H9 (cell line): ENCODE data around the gene PIGL. TPM values are rescaled to one million over a fixed set of nuclear protein-coding genes. Genes with fewer than 3 reads are reported as not detected.

Experiments used
- DNase-seq: peaks from one replicate; pipeline ENCODE4 v3.0.0-alpha.2; 2017
- H2AFZ ChIP-seq: one replicate; pipeline ENCODE4 v1.6.1; 2013; ENCODE audit warnings: mild to moderate bottlenecking, low read length, control low read depth, moderate library complexity
- H2AK5ac ChIP-seq: 2 replicates; pipeline ENCODE4 v1.6.1; 2013; ENCODE audit warnings: low read length, control low read depth, mixed read lengths; ENCODE audit not compliant: insufficient read length
- H2BK120ac ChIP-seq: one replicate; pipeline ENCODE4 v1.6.1; 2013; ENCODE audit warnings: low read depth, mild to moderate bottlenecking, low read length, control low read depth, inconsistent platforms; ENCODE audit not compliant: poor library complexity, severe bottlenecking
- H2BK12ac ChIP-seq: 2 replicates; pipeline ENCODE4 v1.6.1; 2013; ENCODE audit warnings: low read length, control low read depth, mixed read lengths, low read depth; ENCODE audit not compliant: insufficient read length
- H2BK15ac ChIP-seq: 2 replicates; pipeline ENCODE4 v1.6.1; 2013; ENCODE audit warnings: low read depth, low read length, control low read depth
- H2BK20ac ChIP-seq: one replicate; pipeline ENCODE4 v1.6.1; 2013; ENCODE audit warnings: low read depth, mild to moderate bottlenecking, low read length, control low read depth, inconsistent platforms; ENCODE audit not compliant: poor library complexity, severe bottlenecking
- H2BK5ac ChIP-seq: 2 replicates; pipeline ENCODE4 v1.6.1; 2013; ENCODE audit warnings: low read length, control low read depth, mixed read lengths; ENCODE audit not compliant: insufficient read length
- H3K14ac ChIP-seq: 2 replicates; pipeline ENCODE4 v1.6.1; 2013; ENCODE audit warnings: low read length, control low read depth; ENCODE audit not compliant: insufficient read depth
- H3K18ac ChIP-seq: 2 replicates; pipeline ENCODE4 v1.6.1; 2013; ENCODE audit warnings: low read depth, mild to moderate bottlenecking, mixed read lengths, low read length, control low read depth; ENCODE audit not compliant: insufficient read length
- H3K23ac ChIP-seq: 2 replicates; pipeline ENCODE4 v1.6.1; 2013; ENCODE audit warnings: low read length, control low read depth, mixed read lengths, low read depth; ENCODE audit not compliant: insufficient read length
- H3K23me2 ChIP-seq: 2 replicates; pipeline ENCODE4 v1.6.1; 2013; ENCODE audit warnings: low read depth, mild to moderate bottlenecking, mixed read lengths, low read length, control low read depth; ENCODE audit not compliant: insufficient read length, poor library complexity, severe bottlenecking
- H3K27ac ChIP-seq: 2 replicates; pipeline ENCODE4 v1.5.1; 2013; ENCODE audit warnings: low read length, control low read depth, mixed read lengths, low read depth; ENCODE audit not compliant: insufficient read length
- H3K27me3 ChIP-seq: 2 replicates; pipeline ENCODE4 v1.6.1; 2013; ENCODE audit warnings: low read length, control low read depth, inconsistent platforms; ENCODE audit not compliant: insufficient read depth
- H3K4ac ChIP-seq: 2 replicates; pipeline ENCODE4 v1.6.1; 2013; ENCODE audit warnings: low read depth, mild to moderate bottlenecking, control low read depth, inconsistent platforms, low read length, moderate library complexity
- H3K4me1 ChIP-seq: 2 replicates; pipeline ENCODE4 v1.6.1; 2013; ENCODE audit warnings: low read length, control low read depth, inconsistent platforms; ENCODE audit not compliant: insufficient read depth
- H3K4me2 ChIP-seq: 2 replicates; pipeline ENCODE4 v1.6.1; 2013; ENCODE audit warnings: low read length, control low read depth, mixed read lengths; ENCODE audit not compliant: insufficient read length, insufficient read depth
- H3K56ac ChIP-seq: 2 replicates; pipeline ENCODE4 v1.6.1; 2013; ENCODE audit warnings: low read depth, mild to moderate bottlenecking, mixed read lengths, low read length, control low read depth; ENCODE audit not compliant: insufficient read length
- H3K79me1 ChIP-seq: 2 replicates; pipeline ENCODE4 v1.6.1; 2013; ENCODE audit warnings: low read depth, mild to moderate bottlenecking, moderate library complexity, low read length, control low read depth, inconsistent platforms; ENCODE audit not compliant: insufficient read depth, poor library complexity, severe bottlenecking
- H3K79me2 ChIP-seq: 2 replicates; pipeline ENCODE4 v1.6.1; 2013; ENCODE audit warnings: low read length, control low read depth, inconsistent platforms; ENCODE audit not compliant: insufficient read depth
- H3K9ac ChIP-seq: 2 replicates; pipeline ENCODE4 v1.6.1; 2013; ENCODE audit warnings: low read length, control low read depth, mixed read lengths; ENCODE audit not compliant: insufficient read length; ENCODE audit errors: extremely low read depth
- H3K9me3 ChIP-seq: one replicate; pipeline ENCODE4 v1.6.1; 2013; ENCODE audit warnings: low read depth, low read length, inconsistent platforms; ENCODE audit not compliant: control insufficient read depth
- H3T11ph ChIP-seq: one replicate; pipeline ENCODE4 v1.6.1; 2013; ENCODE audit warnings: mild to moderate bottlenecking, low read length, control low read depth, inconsistent platforms
- H4K20me1 ChIP-seq: one replicate; pipeline ENCODE4 v1.6.1; 2013; ENCODE audit not compliant: control insufficient read depth, insufficient read length, insufficient read depth
- H4K5ac ChIP-seq: 2 replicates; pipeline ENCODE4 v1.6.1; 2013; ENCODE audit warnings: low read depth, mild to moderate bottlenecking, mixed read lengths, low read length, control low read depth; ENCODE audit not compliant: insufficient read length
- H4K8ac ChIP-seq: replicated peaks from 2 replicates; pipeline ENCODE4 v1.6.1; 2013; ENCODE audit warnings: low read length, control low read depth, mixed read lengths, low read depth; ENCODE audit not compliant: insufficient read length
- H4K91ac ChIP-seq: 2 replicates; pipeline ENCODE4 v1.6.1; 2013; ENCODE audit warnings: low read depth, mild to moderate bottlenecking, moderate library complexity, mixed read lengths, low read length, control low read depth; ENCODE audit not compliant: insufficient read length
- H3K27ac Mint-ChIP-seq, 3 experiments: 2 replicates in 2 of 3; 3 replicates in 1 of 3; pipeline ENCODE4 v1.8.0; 2020 to 2021; ENCODE audit warnings: mixed read lengths in 3 of 3, mild to moderate bottlenecking in 1 of 3, moderate library complexity in 1 of 3
- H3K27me3 Mint-ChIP-seq: 2 replicates; pipeline ENCODE4 v1.8.0; 2021; ENCODE audit warnings: low read depth, mild to moderate bottlenecking, moderate library complexity, mixed read lengths
- H3K36me3 Mint-ChIP-seq, 3 experiments: 2 replicates in 2 of 3; 3 replicates in 1 of 3; pipeline ENCODE4 v1.8.0; 2020 to 2021; ENCODE audit warnings: low read depth in 3 of 3, mixed read lengths in 3 of 3; ENCODE audit not compliant: insufficient read depth in 1 of 3
- H3K4me1 Mint-ChIP-seq, 2 experiments: 2 replicates each; pipeline ENCODE4 v1.8.0; 2020; ENCODE audit warnings: mixed read lengths in 2 of 2
- H3K4me3 Mint-ChIP-seq, 2 experiments: 2 replicates in 1 of 2; 3 replicates in 1 of 2; pipeline ENCODE4 v1.8.0; 2020 to 2021; ENCODE audit warnings: mild to moderate bottlenecking in 2 of 2, mixed read lengths in 2 of 2, moderate library complexity in 1 of 2
- H3K9me3 Mint-ChIP-seq, 2 experiments: 2 replicates in 1 of 2; 3 replicates in 1 of 2; pipeline ENCODE4 v1.8.0; 2020; ENCODE audit warnings: mild to moderate bottlenecking in 2 of 2, mixed read lengths in 2 of 2, moderate library complexity in 1 of 2
- total RNA-seq: library from RNA; stranded (reverse); gene quantifications from 2 replicates; pipeline ENCODE4 v1.2.1, GENCODE V29; 2021
- TF ChIP-seq, protein P1 (sequence below): fragments of 200-600 bp; sonication (generic); conservative IDR thresholded peaks from 3 replicates; pipeline ENCODE4 v1.8.0; 2021; ENCODE audit warnings: antibody characterized with exemption, mild to moderate bottlenecking

PIGL gene
- total RNA-seq, 1 experiment from 2014 or later, result 21.6 TPM

DNA sequence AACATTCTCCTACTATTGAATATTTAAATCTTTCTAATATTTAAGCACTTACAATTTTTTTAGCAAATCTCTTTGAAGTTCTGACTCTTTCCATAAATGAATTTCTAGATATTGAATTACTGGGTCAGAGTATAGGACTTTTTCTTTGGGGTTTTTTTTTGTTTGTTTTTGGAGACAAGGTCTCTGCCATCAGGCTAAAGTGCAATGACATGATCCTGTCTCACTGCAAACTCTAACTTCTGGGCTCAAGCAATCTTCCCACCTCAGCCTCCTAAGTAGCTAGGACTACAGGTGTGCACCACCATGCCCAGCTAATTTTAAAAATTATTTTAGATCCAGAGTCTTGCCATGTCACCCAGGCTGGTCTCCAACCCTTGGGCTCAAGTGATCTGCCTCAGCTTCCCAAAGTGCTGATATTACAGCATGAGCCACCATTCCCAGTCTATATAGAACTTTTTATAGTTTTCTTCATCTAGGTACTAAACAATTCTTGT is 24.9 kb downstream of the PIGL start:
- H3K27ac ChIP-seq, result no peak overlapping the region
- H2BK5ac ChIP-seq, result no peak overlapping the region
- no peak overlapping the region for H3K4me2 ChIP-seq
- no peak overlapping the region for H4K8ac ChIP-seq
- H2BK15ac ChIP-seq, result no peak overlapping the region
- no peak overlapping the region for H4K91ac ChIP-seq
- no peaks in the 10 kb centered on the region for H3K79me2 ChIP-seq
- H3K9me3 Mint-ChIP-seq, result no peaks in the 10 kb centered on the region
- H3K18ac ChIP-seq, result no peak overlapping the region
- H4K5ac ChIP-seq, result no peak overlapping the region
- no peak overlapping the region for H3T11ph ChIP-seq
- H3K27ac Mint-ChIP-seq, result no peak overlapping the region
- TF ChIP-seq, protein P1, sequence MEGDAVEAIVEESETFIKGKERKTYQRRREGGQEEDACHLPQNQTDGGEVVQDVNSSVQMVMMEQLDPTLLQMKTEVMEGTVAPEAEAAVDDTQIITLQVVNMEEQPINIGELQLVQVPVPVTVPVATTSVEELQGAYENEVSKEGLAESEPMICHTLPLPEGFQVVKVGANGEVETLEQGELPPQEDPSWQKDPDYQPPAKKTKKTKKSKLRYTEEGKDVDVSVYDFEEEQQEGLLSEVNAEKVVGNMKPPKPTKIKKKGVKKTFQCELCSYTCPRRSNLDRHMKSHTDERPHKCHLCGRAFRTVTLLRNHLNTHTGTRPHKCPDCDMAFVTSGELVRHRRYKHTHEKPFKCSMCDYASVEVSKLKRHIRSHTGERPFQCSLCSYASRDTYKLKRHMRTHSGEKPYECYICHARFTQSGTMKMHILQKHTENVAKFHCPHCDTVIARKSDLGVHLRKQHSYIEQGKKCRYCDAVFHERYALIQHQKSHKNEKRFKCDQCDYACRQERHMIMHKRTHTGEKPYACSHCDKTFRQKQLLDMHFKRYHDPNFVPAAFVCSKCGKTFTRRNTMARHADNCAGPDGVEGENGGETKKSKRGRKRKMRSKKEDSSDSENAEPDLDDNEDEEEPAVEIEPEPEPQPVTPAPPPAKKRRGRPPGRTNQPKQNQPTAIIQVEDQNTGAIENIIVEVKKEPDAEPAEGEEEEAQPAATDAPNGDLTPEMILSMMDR, result no peak
- H2AFZ ChIP-seq, result no peak overlapping the region
- H3K36me3 Mint-ChIP-seq, result peaks cover 1 to 5% (median 2%) of the 10 kb centered on the region in 3 experiments; a peak in 5 of 7 replicates
- no peak overlapping the region for H3K4ac ChIP-seq
- no peak overlapping the region for H2BK120ac ChIP-seq
- no peaks in the 10 kb centered on the region; the same call in 1 of the 2 replicates for H3K4me1 ChIP-seq
- no peak overlapping the region for H2BK12ac ChIP-seq
- peaks cover 3% of the 10 kb centered on the region for H3K79me1 ChIP-seq
- no peak for DNase-seq
- H2BK20ac ChIP-seq, result no peak overlapping the region
- H3K14ac ChIP-seq, result no peak overlapping the region
- H2AK5ac ChIP-seq, result no peak overlapping the region
- no peaks in the 10 kb centered on the region for H4K20me1 ChIP-seq
- H3K56ac ChIP-seq, result no peak overlapping the region
- H3K23ac ChIP-seq, result no peak overlapping the region
- H3K9me3 ChIP-seq, result no peaks in the 10 kb centered on the region
- no peaks in the 10 kb centered on the region for H3K27me3 Mint-ChIP-seq
- no peaks in the 10 kb centered on the region for H3K27me3 ChIP-seq
- H3K9ac ChIP-seq, result no peak overlapping the region
- no peak overlapping the region for H3K4me3 Mint-ChIP-seq
- peaks cover 12 to 13% of the 10 kb centered on the region in 2 experiments for H3K4me1 Mint-ChIP-seq
- H3K23me2 ChIP-seq, result no peaks in the 10 kb centered on the region
